WTC11 (cell line): Measurements from ENCODE around the gene GADD45GIP1. TPM values are rescaled to one million over a fixed set of nuclear protein-coding genes. Genes with fewer than 3 reads are reported as not detected.

ENCODE experiments used
- ATAC-seq: fragments of 200-7000 bp; cut with Tn5 transposase; 2 replicates; pipeline ENCODE4 v1.10.0; 2021; ENCODE audit warnings: mild to moderate bottlenecking, moderate library complexity
- CTCF ChIA-PET: fragments of 300-600 bp; sonication (Branson Sonifier 250); formaldehyde crosslinking; loops from one replicate; lab custom pipeline; 2021; ENCODE audit warnings: antibody characterized with exemption; lab: Charles Lee
- POLR2A ChIA-PET: fragments of 350-600 bp; sonication (Branson Sonifier 250); formaldehyde crosslinking; loops from one replicate; lab custom pipeline; 2021; ENCODE audit warnings: antibody characterized with exemption; lab: Charles Lee
- DNase-seq: peaks from one replicate; pipeline ENCODE4 v3.0.0; 2021; ENCODE audit warnings: low spot score
- H3K27ac Mint-ChIP-seq: 2 replicates; pipeline ENCODE4 v1.8.0; 2021; ENCODE audit warnings: mixed read lengths
- H3K27me3 Mint-ChIP-seq: 2 replicates; pipeline ENCODE4 v1.8.0; 2021; ENCODE audit warnings: low read depth, mild to moderate bottlenecking, moderate library complexity, mixed read lengths
- H3K36me3 Mint-ChIP-seq: 2 replicates; pipeline ENCODE4 v1.8.0; 2021; ENCODE audit warnings: mixed read lengths
- H3K4me1 Mint-ChIP-seq: 2 replicates; pipeline ENCODE4 v1.8.0; 2022; ENCODE audit warnings: mixed read lengths
- H3K4me3 Mint-ChIP-seq: 2 replicates; pipeline ENCODE4 v1.8.0; 2021; ENCODE audit warnings: mild to moderate bottlenecking, moderate library complexity, mixed read lengths
- H3K9me3 Mint-ChIP-seq: 2 replicates; pipeline ENCODE4 v1.8.0; 2021; ENCODE audit warnings: mixed read lengths
- ARID4B ChIP-seq: sonication (generic); formaldehyde crosslinking; IDR thresholded peaks from 2 replicates; pipeline ENCODE4 v1.8.0; 2023; ENCODE audit warnings: missing genetic modification reagents, mild to moderate bottlenecking, borderline replicate concordance
- ATF1 ChIP-seq: sonication (generic); formaldehyde crosslinking; IDR thresholded peaks from 2 replicates; pipeline ENCODE4 v1.8.1; 2023; ENCODE audit warnings: mild to moderate bottlenecking, moderate library complexity, missing genetic modification reagents
- CREM ChIP-seq: sonication (generic); formaldehyde crosslinking; IDR thresholded peaks from 2 replicates; pipeline ENCODE4 v1.8.1; 2022; ENCODE audit warnings: mild to moderate bottlenecking, missing genetic modification reagents, moderate library complexity
- ERG ChIP-seq: fragments of 250-450 bp; sonication (Bioruptor Pico); IDR thresholded peaks from 2 replicates; pipeline ENCODE4 v1.8.0; 2021; ENCODE audit warnings: mild to moderate bottlenecking
- FOXJ3 ChIP-seq: sonication (generic); formaldehyde crosslinking; IDR thresholded peaks from 2 replicates; pipeline ENCODE4 v1.9.0; 2021; ENCODE audit warnings: missing genetic modification reagents, mild to moderate bottlenecking, borderline replicate concordance
- FOXP1 ChIP-seq: sonication (generic); formaldehyde crosslinking; IDR thresholded peaks from 2 replicates; pipeline ENCODE4 v1.8.0; 2022; ENCODE audit warnings: missing genetic modification reagents, mild to moderate bottlenecking, moderate library complexity, borderline replicate concordance
- GABPB1 ChIP-seq: sonication (generic); formaldehyde crosslinking; IDR thresholded peaks from 2 replicates; pipeline ENCODE4 v1.8.1; 2023; ENCODE audit warnings: mild to moderate bottlenecking, missing genetic modification reagents
- GRHL2 ChIP-seq: fragments of 250-450 bp; sonication (Bioruptor Pico); IDR thresholded peaks from 2 replicates; pipeline ENCODE4 v1.8.0; 2022; ENCODE audit warnings: mild to moderate bottlenecking, moderate library complexity; ENCODE audit not compliant: insufficient replicate concordance, severe bottlenecking
- JAZF1 ChIP-seq: fragments of 250-450 bp; sonication (Bioruptor Pico); IDR thresholded peaks from 2 replicates; pipeline ENCODE4 v1.9.0; 2021; ENCODE audit warnings: moderate library complexity, mild to moderate bottlenecking, inconsistent platforms
- NFATC4 ChIP-seq: fragments of 250-450 bp; sonication (Bioruptor Pico); IDR thresholded peaks from 2 replicates; pipeline ENCODE4 v1.9.0; 2021; ENCODE audit warnings: mild to moderate bottlenecking
- PRDM15 ChIP-seq: sonication (generic); formaldehyde crosslinking; IDR thresholded peaks from 2 replicates; pipeline ENCODE4 v1.8.0; 2022; ENCODE audit warnings: missing genetic modification reagents
- SMAD4 ChIP-seq: sonication (generic); formaldehyde crosslinking; IDR thresholded peaks from 2 replicates; pipeline ENCODE4 v1.8.0; 2022; ENCODE audit warnings: mild to moderate bottlenecking, missing genetic modification reagents
- SOX15 ChIP-seq: fragments of 250-450 bp; sonication (Bioruptor Pico); IDR thresholded peaks from 2 replicates; pipeline ENCODE4 v1.9.0; 2021; ENCODE audit warnings: mild to moderate bottlenecking
- TEAD1 ChIP-seq: sonication (generic); formaldehyde crosslinking; IDR thresholded peaks from 2 replicates; pipeline ENCODE4 v1.8.0; 2022; ENCODE audit warnings: mild to moderate bottlenecking, missing genetic modification reagents
- TEAD4 ChIP-seq: sonication (generic); formaldehyde crosslinking; IDR thresholded peaks from 2 replicates; pipeline ENCODE4 v1.8.0; 2022; ENCODE audit warnings: mild to moderate bottlenecking, missing genetic modification reagents
- TP53 ChIP-seq: sonication (generic); formaldehyde crosslinking; IDR thresholded peaks from 2 replicates; pipeline ENCODE4 v1.8.1; 2023; ENCODE audit warnings: mild to moderate bottlenecking, missing genetic modification reagents
- ZNF121 ChIP-seq: sonication (generic); formaldehyde crosslinking; IDR thresholded peaks from 2 replicates; pipeline ENCODE4 v1.8.0; 2023; ENCODE audit warnings: missing genetic modification reagents
- ZNF232 ChIP-seq: sonication (generic); formaldehyde crosslinking; IDR thresholded peaks from 2 replicates; pipeline ENCODE4 v1.8.0; 2022; ENCODE audit warnings: mild to moderate bottlenecking, missing genetic modification reagents
- ZNF425 ChIP-seq: fragments of 250-450 bp; sonication (Bioruptor Pico); conservative IDR thresholded peaks from 2 replicates; pipeline ENCODE4 v1.9.0; 2021; ENCODE audit warnings: mild to moderate bottlenecking
- ZNF512 ChIP-seq: sonication (generic); formaldehyde crosslinking; IDR thresholded peaks from 2 replicates; pipeline ENCODE4 v1.8.1; 2022; ENCODE audit warnings: missing genetic modification reagents, borderline replicate concordance
- ZNF671 ChIP-seq: fragments of 250-450 bp; sonication (Bioruptor Pico); IDR thresholded peaks from 2 replicates; pipeline ENCODE4 v1.8.0; 2021; ENCODE audit warnings: mild to moderate bottlenecking
- total RNA-seq: library from RNA; stranded (reverse); gene quantifications from 3 replicates; pipeline ENCODE4 v1.2.3, GENCODE V29; 2021

GADD45GIP1 gene
- total RNA-seq, 1 experiment from 2014 or later = 54.4 TPM

GRCh38 chr19:13001502-13002165 lies 44.6 kb upstream of the GADD45GIP1 start:
- no peaks in the 10 kb centered on the region for H3K4me1 Mint-ChIP-seq
- H3K27me3 Mint-ChIP-seq = peaks cover 89% of the 10 kb centered on the region
- no peaks in the 10 kb centered on the region for H3K9me3 Mint-ChIP-seq
- no peak for TF ChIP-seq TEAD1 (CRISPR knock-in tag)
- TF ChIP-seq GRHL2 (CRISPR knock-in tag) = no peak
- TF ChIP-seq ATF1 (CRISPR knock-in tag) = no peak
- TF ChIP-seq FOXP1 = no peak
- TF ChIP-seq ZNF425 (CRISPR knock-in tag) = no peak
- no peak for TF ChIP-seq ERG (CRISPR knock-in tag)
- TF ChIP-seq TP53 (CRISPR knock-in tag) = no peak
- TF ChIP-seq TEAD4 (CRISPR knock-in tag) = no peak
- TF ChIP-seq SOX15 (CRISPR knock-in tag) = no peak
- TF ChIP-seq CREM (CRISPR knock-in tag) = no peak
- TF ChIP-seq SMAD4 (CRISPR knock-in tag) = no peak
- no peak for TF ChIP-seq NFATC4 (CRISPR knock-in tag)
- no peak for TF ChIP-seq PRDM15 (CRISPR knock-in tag)
- no peak for TF ChIP-seq JAZF1 (CRISPR knock-in tag)
- TF ChIP-seq ZNF671 = no peak
- H3K36me3 Mint-ChIP-seq = no peaks in the 10 kb centered on the region
- DNase-seq (no peak), ATAC-seq (no peak)
- POLR2A ChIA-PET = no interaction called here
- no peak overlapping the region for H3K27ac Mint-ChIP-seq
- H3K4me3 Mint-ChIP-seq = no peak overlapping the region
- CTCF ChIA-PET = interaction anchor here (0.7 to 2.6 kb wide), 4 partner anchors 10 to 36 kb away, joined by 3 to 14 read pairs (median 8); no protein-coding TSS in a partner anchor

- ChIA-PET CTCF (interaction anchor here (1.1 to 2.6 kb wide), 2 partner anchors 23 to 36 kb away, joined by 5 to 14 read pairs; no protein-coding TSS in a partner anchor), POLR2A (no interaction called here)
- DNase-seq (no peak), ATAC-seq (no peak)
- peaks cover 90% of the 10 kb centered on the region for H3K27me3 Mint-ChIP-seq
- no peak overlapping the region for H3K4me3 Mint-ChIP-seq
- H3K27ac Mint-ChIP-seq = no peak overlapping the region
- H3K9me3 Mint-ChIP-seq = no peaks in the 10 kb centered on the region
- 0 out of 2 replicates have a peak, but pooled peaks cover under 1% of the 10 kb centered on the region for H3K4me1 Mint-ChIP-seq
- no peaks in the 10 kb centered on the region for H3K36me3 Mint-ChIP-seq
- TF ChIP-seq GABPB1 (CRISPR knock-in tag) = no peak
- TF ChIP-seq ERG (CRISPR knock-in tag) = no peak
- TF ChIP-seq ZNF232 (CRISPR knock-in tag) = no peak
- TF ChIP-seq ZNF512 = no peak
- TF ChIP-seq ARID4B = no peak
- TF ChIP-seq ZNF121 (CRISPR knock-in tag) = no peak
- TF ChIP-seq FOXJ3 (CRISPR knock-in tag) = no peak
- no peak for TF ChIP-seq GRHL2 (CRISPR knock-in tag)
These were observed 44.1 kb upstream of the GADD45GIP1 start for GRCh38 chr19:13001166-13001501.
